AG04449 (cell line): ENCODE results near the gene NRXN2.

Experiments
- CTCF ChIA-PET: fragments of 350-600 bp; formaldehyde crosslinking; extraction: SDS; loops from one replicate; lab custom pipeline; 2021; ENCODE audit warnings: antibody characterized with exemption; lab: Yijun Ruan, JAX
- POLR2A ChIA-PET: fragments of 400-600, 350-600 bp; formaldehyde crosslinking; extraction: SDS; loops from one replicate; lab custom pipeline; 2020; ENCODE audit warnings: antibody characterized with exemption, inconsistent platforms; lab: Yijun Ruan, JAX
- DNase-seq: peaks from one replicate; pipeline ENCODE4 v3.0.0-alpha.2; 2010; ENCODE audit warnings: low read depth, low spot score
- H3K4me3 ChIP-seq: 2 replicates; pipeline ENCODE4 v1.5.1; 2011; ENCODE audit warnings: low read depth, mild to moderate bottlenecking, control low read depth, low read length
- TF ChIP-seq, protein P1 (sequence below): IDR thresholded peaks from one replicate; pipeline ENCODE4 v1.5.1; 2011; ENCODE audit warnings: mild to moderate bottlenecking, moderate library complexity, low read length, control low read depth, inconsistent platforms; ENCODE audit not compliant: insufficient read depth; ENCODE audit errors: missing control alignments

Gene NRXN2

DNA sequence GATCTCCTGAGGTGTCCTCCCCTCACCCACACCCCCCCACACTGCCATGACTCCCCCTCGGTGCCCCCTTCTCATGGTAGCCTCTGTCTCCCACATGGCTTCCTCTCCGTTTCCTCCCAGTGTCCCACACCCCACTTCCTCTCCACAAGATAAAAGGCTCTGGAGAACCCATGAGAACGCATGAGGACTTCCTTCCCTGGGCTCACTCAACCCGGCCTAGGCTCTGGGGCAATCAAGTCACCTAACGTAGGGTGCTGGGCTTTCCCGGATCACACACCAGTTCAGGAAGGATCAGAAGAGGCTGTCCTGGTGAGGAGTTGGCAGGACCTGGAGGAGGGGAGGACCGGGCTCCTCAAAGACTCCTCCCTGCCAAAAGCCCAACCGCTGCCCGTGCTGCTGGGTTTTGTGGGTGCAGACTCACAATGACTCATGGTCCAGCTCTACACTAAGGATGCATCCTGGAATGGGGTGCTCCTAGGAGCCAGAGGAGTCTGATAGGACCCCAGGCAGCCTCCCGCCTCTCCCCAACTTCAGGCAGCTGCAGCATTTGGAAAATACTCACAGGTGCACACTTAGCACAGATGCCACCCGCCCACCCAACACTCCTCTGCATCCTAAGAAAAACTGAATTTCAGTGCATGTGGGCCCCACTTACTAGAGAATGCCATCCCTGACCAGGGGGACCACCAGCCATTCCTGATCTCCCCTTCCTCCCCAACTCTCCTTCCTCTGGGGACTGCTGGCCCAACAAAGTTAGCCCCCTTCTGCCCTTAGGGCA, 110.9 kb downstream of the NRXN2 start:
- CTCF ChIA-PET: interaction anchor here (1.0 kb wide), 1 partner anchor 37 kb away, joined by 5 read pairs; no protein-coding TSS in a partner anchor
- POLR2A ChIA-PET: no interaction called here
- no peak overlapping the region for H3K4me3 ChIP-seq
- DNase-seq: no peak
- TF ChIP-seq, protein P1, sequence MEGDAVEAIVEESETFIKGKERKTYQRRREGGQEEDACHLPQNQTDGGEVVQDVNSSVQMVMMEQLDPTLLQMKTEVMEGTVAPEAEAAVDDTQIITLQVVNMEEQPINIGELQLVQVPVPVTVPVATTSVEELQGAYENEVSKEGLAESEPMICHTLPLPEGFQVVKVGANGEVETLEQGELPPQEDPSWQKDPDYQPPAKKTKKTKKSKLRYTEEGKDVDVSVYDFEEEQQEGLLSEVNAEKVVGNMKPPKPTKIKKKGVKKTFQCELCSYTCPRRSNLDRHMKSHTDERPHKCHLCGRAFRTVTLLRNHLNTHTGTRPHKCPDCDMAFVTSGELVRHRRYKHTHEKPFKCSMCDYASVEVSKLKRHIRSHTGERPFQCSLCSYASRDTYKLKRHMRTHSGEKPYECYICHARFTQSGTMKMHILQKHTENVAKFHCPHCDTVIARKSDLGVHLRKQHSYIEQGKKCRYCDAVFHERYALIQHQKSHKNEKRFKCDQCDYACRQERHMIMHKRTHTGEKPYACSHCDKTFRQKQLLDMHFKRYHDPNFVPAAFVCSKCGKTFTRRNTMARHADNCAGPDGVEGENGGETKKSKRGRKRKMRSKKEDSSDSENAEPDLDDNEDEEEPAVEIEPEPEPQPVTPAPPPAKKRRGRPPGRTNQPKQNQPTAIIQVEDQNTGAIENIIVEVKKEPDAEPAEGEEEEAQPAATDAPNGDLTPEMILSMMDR: no peak

DNA sequence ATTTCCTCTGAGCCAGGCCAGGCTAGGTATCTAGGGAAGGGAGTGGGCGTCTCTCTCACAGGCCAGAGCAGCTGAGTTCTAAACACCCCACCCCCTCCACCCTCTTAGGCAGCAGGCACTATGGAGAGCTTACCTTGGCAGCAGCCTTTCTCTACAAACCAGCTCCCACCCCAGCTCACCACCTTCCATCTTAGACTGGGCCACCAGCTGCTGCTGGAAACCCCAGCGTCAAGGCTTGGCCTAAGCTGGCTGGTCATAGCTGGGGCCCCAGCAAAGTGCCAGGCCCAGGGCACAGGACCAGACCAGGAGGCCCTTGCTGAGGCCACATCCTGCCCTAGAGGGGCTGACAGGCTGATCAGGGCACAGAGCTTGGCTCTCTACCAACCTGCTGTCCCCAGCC, 111.8 kb downstream of the NRXN2 start:
- ChIA-PET CTCF (interaction anchor here (1.0 kb wide), 1 partner anchor 38 kb away, joined by 5 read pairs; no protein-coding TSS in a partner anchor), POLR2A (no interaction called here)
- H3K4me3 ChIP-seq: no peak overlapping the region
- TF ChIP-seq, protein P1: no peak
- DNase-seq: no peak

DNA sequence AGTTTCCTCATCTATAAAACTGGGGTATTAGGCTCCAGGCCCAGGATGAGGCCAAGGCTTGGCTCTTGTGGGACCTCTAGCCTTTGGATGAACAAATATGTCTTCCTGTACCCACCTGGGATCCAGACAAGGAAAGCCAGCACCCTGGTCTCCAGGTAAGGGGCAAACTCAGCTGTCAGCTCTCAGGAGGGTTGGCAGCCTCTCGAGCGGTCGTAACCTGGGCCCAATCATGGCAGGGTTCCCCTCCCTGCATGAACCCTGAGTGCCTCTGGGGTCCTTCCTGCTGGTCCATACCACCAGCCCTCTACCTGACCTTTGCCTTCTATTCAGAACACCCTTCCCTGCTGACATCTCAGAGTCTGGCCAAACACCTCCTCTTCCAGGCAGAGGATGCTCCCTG, 112.4 kb downstream of the NRXN2 start:
- CTCF ChIA-PET: no interaction called here
- H3K4me3 ChIP-seq: no peak overlapping the region
- TF ChIP-seq, protein P1: no peak
- POLR2A ChIA-PET: no interaction called here
- no peak for DNase-seq

DNA sequence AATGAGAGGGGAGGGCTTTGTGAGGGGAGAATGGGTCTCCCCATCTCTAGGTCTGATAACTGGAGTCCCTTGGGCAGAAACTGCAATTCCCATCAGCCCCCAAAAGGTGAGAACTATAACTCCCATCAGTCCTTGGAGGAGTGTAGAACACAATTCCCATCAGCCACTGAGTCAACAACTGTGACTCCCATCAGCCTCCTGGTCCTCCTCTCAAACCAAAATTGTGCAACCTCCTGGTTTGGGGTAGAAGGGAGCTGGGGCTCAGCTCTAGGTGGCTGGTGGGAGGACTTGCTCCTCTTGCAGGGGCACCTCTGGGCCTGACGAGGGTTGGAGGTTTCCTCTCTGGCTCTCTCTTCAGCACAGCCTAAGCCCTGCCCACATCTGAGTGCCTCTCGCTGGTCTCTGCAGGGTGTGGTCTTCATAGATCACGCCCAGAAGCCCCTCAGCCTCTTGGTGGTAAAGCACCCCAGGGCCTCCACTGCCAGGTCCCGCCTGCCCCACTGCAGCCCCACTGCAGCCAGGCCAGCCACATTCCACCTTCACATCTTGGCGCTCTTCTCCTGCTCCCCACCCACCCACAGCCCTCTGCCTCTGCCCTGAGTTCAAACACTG, 113.5 kb downstream of the NRXN2 start:
- no peak overlapping the region for H3K4me3 ChIP-seq
- ChIA-PET CTCF (interaction anchor here (1.8 kb wide), 1 partner anchor 41 kb away, joined by 6 read pairs; no protein-coding TSS in a partner anchor), POLR2A (no interaction called here)
- TF ChIP-seq, protein P1: no peak
- DNase-seq: no peak

DNA sequence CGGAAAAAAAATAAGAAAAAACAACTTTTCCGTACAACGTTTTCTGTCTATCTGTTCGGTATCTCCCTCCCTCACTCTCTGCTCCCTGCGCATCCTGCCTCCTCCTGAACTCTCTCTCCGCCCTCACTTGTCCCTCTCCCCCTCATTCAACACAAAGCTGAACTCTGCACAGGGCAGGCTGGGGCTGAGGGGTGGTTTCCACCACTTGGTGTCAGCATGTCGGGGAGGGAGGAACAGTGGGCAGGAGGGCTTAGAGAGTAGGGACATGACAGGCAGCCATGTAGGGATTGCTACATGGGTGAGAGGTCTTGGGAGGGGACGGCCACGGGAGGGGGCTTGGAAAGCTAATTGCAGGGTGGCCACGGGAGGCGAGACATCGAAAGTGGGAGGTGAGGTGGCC, 114.4 kb downstream of the NRXN2 start:
- H3K4me3 ChIP-seq: no peak overlapping the region
- DNase-seq: no peak
- ChIA-PET CTCF (interaction anchor here (1.8 kb wide), 1 partner anchor 42 kb away, joined by 6 read pairs; no protein-coding TSS in a partner anchor), POLR2A (no interaction called here)
- TF ChIP-seq, protein P1: no peak

DNA sequence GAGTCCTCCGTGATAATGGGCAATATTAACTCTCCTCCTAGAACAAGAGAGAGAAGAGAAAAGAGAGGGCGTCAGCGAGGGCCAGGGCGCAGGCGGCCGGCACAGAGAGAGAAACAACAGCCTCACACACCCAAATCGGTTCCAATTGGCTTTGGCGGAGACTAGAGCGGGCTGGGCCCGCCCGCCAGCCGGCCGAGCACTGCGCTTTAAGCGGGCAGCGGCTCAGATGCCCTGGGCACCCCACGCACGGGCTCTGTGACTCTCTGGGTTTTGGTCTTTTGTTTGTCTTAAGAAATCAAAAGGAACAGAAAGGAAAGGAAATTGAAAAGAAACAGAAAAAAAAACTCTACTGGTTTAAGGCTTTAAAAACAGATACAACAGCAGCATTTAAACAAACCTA, 115.0 kb downstream of the NRXN2 start:
- DNase-seq: no peak
- TF ChIP-seq, protein P1: no peak
- CTCF ChIA-PET: no interaction called here
- peak overlapping the region; percentile 20 for H3K4me3 ChIP-seq
- POLR2A ChIA-PET: no interaction called here
